Measurements from ENCODE around the gene RBMS3.

- TF ChIP-seq CTCF (IDR thresholded peaks at IDR 0.05): no peak
- TF ChIP-seq ATF6 (CRISPR knock-in tag; IDR thresholded peaks at IDR 0.05): no peak
- no peak for TF ChIP-seq E2F4 (CRISPR knock-in tag; IDR thresholded peaks at IDR 0.05; ENCODE audit: borderline replicate concordance, low read depth)
- TF ChIP-seq SMAD4 (CRISPR knock-in tag; IDR thresholded peaks at IDR 0.05): no peak
- TF ChIP-seq IRF2 (CRISPR knock-in tag; IDR thresholded peaks at IDR 0.05; ENCODE audit: borderline replicate concordance, low read depth): no peak
- no peak for TF ChIP-seq NR1H2 (CRISPR knock-in tag; IDR thresholded peaks at IDR 0.05)
- TF ChIP-seq JUN (CRISPR knock-in tag; IDR thresholded peaks at IDR 0.05): no peak
- TF ChIP-seq JAZF1 (CRISPR knock-in tag; IDR thresholded peaks at IDR 0.05): no peak
- TF ChIP-seq ESRRA (CRISPR knock-in tag; IDR thresholded peaks at IDR 0.05; ENCODE audit: borderline replicate concordance): no peak
Observed at GRCh38 chr3:29977360-29977759, 696.5 kb downstream of the RBMS3 start.

Measured in WTC11 (cell line).